GM21825 (cell line): ENCODE data around the gene RNASE12.
"Not testable (repeated sequence)": the region's sequence is repeated elsewhere in the genome, so short reads cannot be mapped to it uniquely, and the experiment has no call there.

ENCODE experiments used
- ATAC-seq: cut with Tn5 transposase; IDR thresholded peaks from one replicate; pipeline ENCODE4 v1.9.1; 2021; ENCODE audit warnings: mild to moderate bottlenecking, moderate library complexity; ENCODE audit not compliant: unreplicated experiment

The RNASE12 gene

GRCh38 chr14:20614038-20614840 is 23.1 kb upstream of the RNASE12 start:
- no peak for ATAC-seq

- peak; percentile 49 for ATAC-seq
Observed at GRCh38 chr14:20613094-20614037, 22.2 kb upstream of the RNASE12 start.

- ATAC-seq, result no peak
Observed at GRCh38 chr14:20612403-20612802, 21.2 kb upstream of the RNASE12 start.

- no peak for ATAC-seq
Observed at GRCh38 chr14:20611277-20611676, 20.1 kb upstream of the RNASE12 start.

GRCh38 chr14:20610002-20610765 is 19.0 kb upstream of the RNASE12 start:
- no peak for ATAC-seq

- no peak for ATAC-seq
Observed at GRCh38 chr14:20609215-20610001, 18.2 kb upstream of the RNASE12 start.

- ATAC-seq, result no peak
Observed at GRCh38 chr14:20608383-20609110, 17.4 kb upstream of the RNASE12 start.

GRCh38 chr14:20607617-20608016 is 16.4 kb upstream of the RNASE12 start:
- no peak for ATAC-seq

GRCh38 chr14:20606902-20607242 is 15.7 kb upstream of the RNASE12 start:
- no peak for ATAC-seq

- ATAC-seq, result no peak
Observed at GRCh38 chr14:20606190-20606901, 15.2 kb upstream of the RNASE12 start.

- ATAC-seq, result no peak
Observed at GRCh38 chr14:20603813-20604690, 12.9 kb upstream of the RNASE12 start.

GRCh38 chr14:20602583-20602982 is 11.4 kb upstream of the RNASE12 start:
- no peak for ATAC-seq

- no peak for ATAC-seq
Observed at GRCh38 chr14:20601522-20601921, 10.3 kb upstream of the RNASE12 start.

- ATAC-seq, result no peak
Observed at GRCh38 chr14:20597108-20597507, 5.9 kb upstream of the RNASE12 start.

- ATAC-seq, result not testable (repeated sequence)
Observed at GRCh38 chr14:20595726-20596125, 4.5 kb upstream of the RNASE12 start.

GRCh38 chr14:20592574-20592973 is 1.4 kb upstream of the RNASE12 start:
- no peak for ATAC-seq

GRCh38 chr14:20587489-20588154 is 3.6 kb downstream of the RNASE12 start, which contains the start of gene RNASE11:
RNASE11 (minus strand) TSS chr14:20588001.
- ATAC-seq, result no peak
